ENCODE data around the gene EPB41.
A peak's percentile ranks its signal among the peaks of the same experiment; 100 is the strongest.

- TF ChIP-seq CTCF (IDR thresholded peaks at IDR 0.05) (no peak), SIN3A (IDR thresholded peaks at IDR 0.05; ENCODE audit: borderline replicate concordance, insufficient read depth, low read depth, low read length) (0 out of 2 replicates have a peak, but pooled peaks have one; percentile 33), POLR2AphosphoS5 (IDR thresholded peaks at IDR 0.05; ENCODE audit: low read depth, low read length) (no peak), REST (IDR thresholded peaks at IDR 0.05; ENCODE audit: insufficient read depth in 1 of 2, low read depth in 2 of 2, low read length in 1 of 2) (no peak), TCF7L2 (IDR thresholded peaks at IDR 0.05; ENCODE audit: low read depth, low read length) (no peak)
Observed at GRCh38 chr1:28915031-28915895, 894 bp downstream of the EPB41 start.
